Measurements from ENCODE around the gene XNDC1N.
"Not testable (repeated sequence)": the region's sequence is repeated elsewhere in the genome, so short reads cannot be mapped to it uniquely, and the experiment has no call there.

XNDC1N gene

GRCh38 chr11:71930556-71931244 lies 2.3 kb upstream of the XNDC1N start:
- DNase-seq (ENCODE audit: insufficient read length), result no peak
- TF ChIP-seq TAF1 (IDR thresholded peaks at IDR 0.05; ENCODE audit: borderline replicate concordance, low read depth, low read length) (no peak), POLR2AphosphoS5 (IDR thresholded peaks at IDR 0.05; ENCODE audit: low read depth, low read length) (no peak), POLR2A (IDR thresholded peaks at IDR 0.05; ENCODE audit: low read depth, low read length) (no peak)
- FAIRE-seq, result peak; percentile 53

GRCh38 chr11:71929491-71929890 lies 1.1 kb upstream of the XNDC1N start:
- no peak for FAIRE-seq
- DNase-seq (ENCODE audit: insufficient read length), result no peak
- no peak for TF ChIP-seq POLR2AphosphoS5 (IDR thresholded peaks at IDR 0.05; ENCODE audit: low read depth, low read length)
- no peak for TF ChIP-seq POLR2A (IDR thresholded peaks at IDR 0.05; ENCODE audit: low read depth, low read length)
- no peak for TF ChIP-seq TAF1 (IDR thresholded peaks at IDR 0.05; ENCODE audit: borderline replicate concordance, low read depth, low read length)

GRCh38 chr11:71928737-71929443 lies 496 bp upstream of the XNDC1N start, which contains the start of gene RNF121:
RNF121 (plus strand) TSS chr11:71929046; CDS start chr11:71929062, 16 bp downstream.
- TF ChIP-seq POLR2A (IDR thresholded peaks at IDR 0.05; ENCODE audit: low read depth, low read length), result peak; percentile 95
- peak; percentile 87 for TF ChIP-seq POLR2AphosphoS5 (IDR thresholded peaks at IDR 0.05; ENCODE audit: low read depth, low read length)
- TF ChIP-seq TAF1 (IDR thresholded peaks at IDR 0.05; ENCODE audit: borderline replicate concordance, low read depth, low read length), result peak; percentile 96
- DNase-seq (ENCODE audit: insufficient read length), result peak; percentile 77
- FAIRE-seq, result peak; percentile 97

- TF ChIP-seq TAF1 (IDR thresholded peaks at IDR 0.05; ENCODE audit: borderline replicate concordance, low read depth, low read length) (no peak), POLR2A (IDR thresholded peaks at IDR 0.05; ENCODE audit: low read depth, low read length) (no peak), POLR2AphosphoS5 (IDR thresholded peaks at IDR 0.05; ENCODE audit: low read depth, low read length) (no peak)
- no peak for DNase-seq (ENCODE audit: insufficient read length)
- FAIRE-seq, result no peak
Observed at GRCh38 chr11:71917646-71918140, 10.7 kb downstream of the XNDC1N start.

GRCh38 chr11:71914617-71915189 lies 13.7 kb downstream of the XNDC1N start:
- DNase-seq (ENCODE audit: insufficient read length) (no peak), FAIRE-seq (no peak)
- TF ChIP-seq POLR2AphosphoS5 (IDR thresholded peaks at IDR 0.05; ENCODE audit: low read depth, low read length), result no peak
- no peak for TF ChIP-seq POLR2A (IDR thresholded peaks at IDR 0.05; ENCODE audit: low read depth, low read length)
- TF ChIP-seq TAF1 (IDR thresholded peaks at IDR 0.05; ENCODE audit: borderline replicate concordance, low read depth, low read length), result no peak

GRCh38 chr11:71913756-71914526 lies 14.5 kb downstream of the XNDC1N start:
- TF ChIP-seq POLR2AphosphoS5 (IDR thresholded peaks at IDR 0.05; ENCODE audit: low read depth, low read length) (no peak), POLR2A (IDR thresholded peaks at IDR 0.05; ENCODE audit: low read depth, low read length) (no peak), TAF1 (IDR thresholded peaks at IDR 0.05; ENCODE audit: borderline replicate concordance, low read depth, low read length) (no peak)
- no peak for DNase-seq (ENCODE audit: insufficient read length)
- FAIRE-seq, result no peak

- not testable (repeated sequence) for DNase-seq (ENCODE audit: insufficient read length); FAIRE-seq
Observed at GRCh38 chr11:71911986-71912340, 16.4 kb downstream of the XNDC1N start.

- not testable (repeated sequence) for FAIRE-seq; DNase-seq (ENCODE audit: insufficient read length)
Observed at GRCh38 chr11:71911321-71911985, 16.9 kb downstream of the XNDC1N start.

GRCh38 chr11:71910775-71911174 lies 17.6 kb downstream of the XNDC1N start:
- DNase-seq (ENCODE audit: insufficient read length); FAIRE-seq: not testable (repeated sequence)

GRCh38 chr11:71908218-71908617 lies 20.2 kb downstream of the XNDC1N start:
- DNase-seq (ENCODE audit: insufficient read length), result no peak
- no peak for FAIRE-seq
- TF ChIP-seq POLR2AphosphoS5 (IDR thresholded peaks at IDR 0.05; ENCODE audit: low read depth, low read length) (no peak), POLR2A (IDR thresholded peaks at IDR 0.05; ENCODE audit: low read depth, low read length) (no peak), TAF1 (IDR thresholded peaks at IDR 0.05; ENCODE audit: borderline replicate concordance, low read depth, low read length) (no peak)

GRCh38 chr11:71901137-71901536 lies 27.3 kb downstream of the XNDC1N start:
- FAIRE-seq; DNase-seq (ENCODE audit: insufficient read length): not testable (repeated sequence)
